ENCODE measurements around the gene ITGB1BP1. TPM values are rescaled to one million over a fixed set of nuclear protein-coding genes. Genes with fewer than 3 reads are reported as not detected.

ITGB1BP1 gene
- total RNA-seq, 3 donors from 2014 or later: 34.7 to 78.3 (median 41.0) TPM

DNA sequence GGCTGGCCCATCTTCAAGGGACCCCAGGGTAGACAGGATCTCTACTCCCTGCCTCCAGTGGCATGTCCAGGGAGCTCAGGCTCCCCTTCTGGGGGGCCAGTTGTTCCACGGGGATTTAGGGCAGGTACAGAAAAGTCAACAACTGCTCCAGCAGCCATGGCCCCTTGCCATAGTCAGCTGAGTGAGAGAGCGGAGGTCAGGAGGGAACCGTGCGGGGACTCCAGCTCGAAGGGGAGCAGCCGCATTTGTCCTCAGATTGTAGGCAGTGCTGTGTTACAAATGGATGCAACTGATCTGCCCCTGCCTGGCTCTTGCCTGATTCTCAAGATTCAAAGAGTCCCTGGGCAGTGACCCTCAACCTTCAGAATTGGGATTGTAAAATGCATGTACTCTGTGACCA, 49.9 kb downstream of the ITGB1BP1 start:
- TF ChIP-seq, protein P1, sequence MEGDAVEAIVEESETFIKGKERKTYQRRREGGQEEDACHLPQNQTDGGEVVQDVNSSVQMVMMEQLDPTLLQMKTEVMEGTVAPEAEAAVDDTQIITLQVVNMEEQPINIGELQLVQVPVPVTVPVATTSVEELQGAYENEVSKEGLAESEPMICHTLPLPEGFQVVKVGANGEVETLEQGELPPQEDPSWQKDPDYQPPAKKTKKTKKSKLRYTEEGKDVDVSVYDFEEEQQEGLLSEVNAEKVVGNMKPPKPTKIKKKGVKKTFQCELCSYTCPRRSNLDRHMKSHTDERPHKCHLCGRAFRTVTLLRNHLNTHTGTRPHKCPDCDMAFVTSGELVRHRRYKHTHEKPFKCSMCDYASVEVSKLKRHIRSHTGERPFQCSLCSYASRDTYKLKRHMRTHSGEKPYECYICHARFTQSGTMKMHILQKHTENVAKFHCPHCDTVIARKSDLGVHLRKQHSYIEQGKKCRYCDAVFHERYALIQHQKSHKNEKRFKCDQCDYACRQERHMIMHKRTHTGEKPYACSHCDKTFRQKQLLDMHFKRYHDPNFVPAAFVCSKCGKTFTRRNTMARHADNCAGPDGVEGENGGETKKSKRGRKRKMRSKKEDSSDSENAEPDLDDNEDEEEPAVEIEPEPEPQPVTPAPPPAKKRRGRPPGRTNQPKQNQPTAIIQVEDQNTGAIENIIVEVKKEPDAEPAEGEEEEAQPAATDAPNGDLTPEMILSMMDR (IDR thresholded peaks at IDR 0.05): no peak
- Histone ChIP-seq H3K36me3 (ENCODE audit: low read depth) (no peaks in the 10 kb centered on the region), H3K9me3 (no peaks in the 10 kb centered on the region), H3K4me3 (no peak overlapping the region), H3K4me1 (ENCODE audit: low read depth) (peaks cover 5% of the 10 kb centered on the region)
- DNase-seq (no peak), ATAC-seq (no peak)
- intact Hi-C loops (cut with DNase I, micrococcal nuclease): no loop called here

GRCh38 chr2:9373047-9373446, 50.3 kb downstream of the ITGB1BP1 start:
- Histone ChIP-seq H3K4me3 (no peak overlapping the region), H3K4me1 (ENCODE audit: low read depth) (peaks cover under 1% of the 10 kb centered on the region), H3K9me3 (no peaks in the 10 kb centered on the region), H3K36me3 (ENCODE audit: low read depth) (no peaks in the 10 kb centered on the region)
- ATAC-seq: no peak
- TF ChIP-seq, protein P1 (IDR thresholded peaks at IDR 0.05): no peak
- intact Hi-C loops (cut with DNase I, micrococcal nuclease): no loop called here
- no peak for DNase-seq

DNA sequence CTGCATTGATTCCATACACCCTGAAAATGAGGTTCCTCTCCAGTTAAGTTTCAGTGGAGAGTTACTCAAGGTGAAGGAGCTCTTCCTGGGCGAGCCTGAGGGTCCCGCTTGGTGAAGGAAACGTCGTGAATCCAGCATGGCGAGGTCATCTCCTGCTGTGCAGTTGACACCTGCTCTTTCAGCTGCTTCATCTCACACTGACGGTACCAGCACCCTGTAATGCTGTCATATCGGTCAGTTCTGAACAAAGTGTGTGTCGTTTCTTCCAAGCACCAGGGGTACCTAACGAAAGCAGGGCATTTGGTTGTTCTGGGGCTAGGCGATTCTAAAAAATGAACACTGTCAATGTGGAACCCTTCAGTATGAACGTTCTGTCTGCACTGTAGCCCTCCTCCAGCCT, 52.6 kb downstream of the ITGB1BP1 start:
- Histone ChIP-seq H3K9me3 (no peaks in the 10 kb centered on the region), H3K36me3 (ENCODE audit: low read depth) (no peaks in the 10 kb centered on the region), H3K4me3 (no peak overlapping the region), H3K4me1 (ENCODE audit: low read depth) (no peaks in the 10 kb centered on the region)
- DNase-seq (no peak), ATAC-seq (no peak)
- intact Hi-C loops (cut with DNase I, micrococcal nuclease): no loop called here
- TF ChIP-seq, protein P1 (IDR thresholded peaks at IDR 0.05): no peak

GRCh38 chr2:9366026-9366425, 57.3 kb downstream of the ITGB1BP1 start:
- ATAC-seq (no peak), DNase-seq (no peak)
- no peaks in the 10 kb centered on the region for H3K9me3 ChIP-seq
- no peaks in the 10 kb centered on the region for H3K36me3 ChIP-seq (ENCODE audit: low read depth)
- TF ChIP-seq, protein P1 (IDR thresholded peaks at IDR 0.05): no peak
- no peaks in the 10 kb centered on the region for H3K4me1 ChIP-seq (ENCODE audit: low read depth)
- intact Hi-C loops (cut with DNase I, micrococcal nuclease): no loop called here
- H3K4me3 ChIP-seq: no peak overlapping the region

GRCh38 chr2:9365498-9366019, 57.8 kb downstream of the ITGB1BP1 start:
- intact Hi-C loops (cut with DNase I, micrococcal nuclease): no loop called here
- Histone ChIP-seq H3K9me3 (no peaks in the 10 kb centered on the region), H3K36me3 (ENCODE audit: low read depth) (no peaks in the 10 kb centered on the region), H3K4me1 (ENCODE audit: low read depth) (no peaks in the 10 kb centered on the region), H3K4me3 (no peak overlapping the region)
- TF ChIP-seq, protein P1 (IDR thresholded peaks at IDR 0.05): no peak
- no peak for ATAC-seq
- DNase-seq: no peak

Measured in mucosa of descending colon (tissue), 3 donors.